GM19372 (cell line): ENCODE measurements around the gene DPY19L3.
A peak's percentile ranks its signal among the peaks of the same experiment; 100 is the strongest.
"Not testable (repeated sequence)": the region's sequence is repeated elsewhere in the genome, so short reads cannot be mapped to it uniquely, and the experiment has no call there.

ENCODE experiments used
- ATAC-seq: cut with Tn5 transposase; IDR thresholded peaks from one replicate; pipeline ENCODE4 v1.9.1; 2021; ENCODE audit warnings: mild to moderate bottlenecking, low read depth, moderate library complexity; ENCODE audit not compliant: unreplicated experiment

The DPY19L3 gene

GRCh38 chr19:32405431-32406160, at the start of gene DPY19L3:
TSS of gene DPY19L3 (plus strand) at chr19:32405770. CDS start at chr19:32408254, 2,484 bp downstream.
- peak; percentile 92 for ATAC-seq

- ATAC-seq = no peak
These were observed 47.9 kb upstream of the DPY19L3 start for GRCh38 chr19:32357720-32358119.

GRCh38 chr19:32358321-32358720, 47.2 kb upstream of the DPY19L3 start:
- no peak for ATAC-seq

- no peak for ATAC-seq
These were observed 46.0 kb upstream of the DPY19L3 start for GRCh38 chr19:32359581-32359980.

GRCh38 chr19:32361574-32362317, 43.8 kb upstream of the DPY19L3 start:
- ATAC-seq = no peak

GRCh38 chr19:32362318-32362691, 43.3 kb upstream of the DPY19L3 start:
- no peak for ATAC-seq

DNA sequence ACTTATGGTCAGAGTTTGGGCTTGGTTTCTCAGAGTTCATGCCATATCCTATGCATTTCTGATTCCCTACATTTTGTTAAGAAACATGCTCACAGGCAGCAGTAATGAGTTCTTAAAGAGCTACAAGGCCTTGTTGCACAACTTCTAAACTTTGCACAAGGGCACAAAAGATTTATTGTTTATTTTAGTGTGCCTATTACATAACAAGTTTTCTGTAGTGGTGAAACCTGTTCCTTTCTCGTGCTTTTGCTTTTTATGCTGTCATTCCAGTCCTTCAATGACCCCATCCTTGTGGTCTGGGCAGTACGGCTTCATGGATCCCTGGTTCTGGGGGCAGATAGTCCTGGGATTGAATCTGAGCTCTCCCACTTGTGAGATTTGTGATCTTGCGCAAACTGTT, 42.4 kb upstream of the DPY19L3 start:
- no peak for ATAC-seq

- no peak for ATAC-seq
These were observed 41.9 kb upstream of the DPY19L3 start for GRCh38 chr19:32363632-32364031.

DNA sequence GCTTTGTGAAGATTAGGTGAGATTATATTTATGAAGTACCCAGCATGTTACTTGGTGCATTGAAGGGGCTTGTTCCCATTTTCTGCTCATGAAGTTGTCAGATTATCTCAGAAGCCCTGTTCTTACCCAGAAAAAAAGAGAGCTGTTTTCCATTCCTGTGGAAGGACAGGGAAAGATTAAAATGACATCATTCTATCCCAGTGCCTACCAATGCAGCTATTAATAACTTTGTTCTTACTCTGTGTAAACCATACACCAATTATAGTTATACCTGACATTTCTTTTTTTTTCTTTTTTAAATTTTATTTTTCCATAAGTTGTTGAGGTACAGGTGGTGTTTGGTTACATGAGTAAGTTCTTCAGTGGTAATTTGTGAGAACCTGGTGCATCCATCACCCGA, 41.5 kb upstream of the DPY19L3 start:
- no peak for ATAC-seq

- ATAC-seq = no peak
These were observed 38.5 kb upstream of the DPY19L3 start for GRCh38 chr19:32367063-32367462.

DNA sequence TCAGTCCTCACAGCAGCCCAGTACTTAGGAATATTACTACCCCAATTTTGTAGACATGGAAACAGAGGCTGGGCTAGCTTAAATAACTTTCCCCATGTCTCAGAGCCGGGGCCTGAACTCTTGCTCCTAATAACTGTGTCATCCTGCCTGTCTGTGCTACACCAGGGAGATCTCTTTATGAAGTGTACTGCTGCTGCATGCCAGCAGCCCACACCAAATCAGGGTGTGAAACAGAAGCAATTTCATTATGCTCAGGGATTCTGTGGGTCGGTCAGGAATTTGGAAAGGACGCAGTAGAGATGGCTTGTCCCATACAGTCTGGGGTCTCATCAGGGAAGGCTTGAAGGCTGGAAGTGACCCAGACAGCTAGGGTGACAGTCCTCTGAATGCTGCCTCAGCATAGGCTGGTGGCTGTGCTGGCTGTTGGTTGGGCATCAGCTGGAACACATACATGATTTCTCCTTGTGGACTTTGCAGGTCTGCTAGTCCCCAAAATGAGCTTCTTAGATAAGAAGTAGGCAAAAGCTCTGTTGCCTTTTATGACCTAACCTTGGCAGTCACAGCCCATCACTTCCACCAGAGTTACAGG, 37.5 kb upstream of the DPY19L3 start:
- no peak for ATAC-seq

DNA sequence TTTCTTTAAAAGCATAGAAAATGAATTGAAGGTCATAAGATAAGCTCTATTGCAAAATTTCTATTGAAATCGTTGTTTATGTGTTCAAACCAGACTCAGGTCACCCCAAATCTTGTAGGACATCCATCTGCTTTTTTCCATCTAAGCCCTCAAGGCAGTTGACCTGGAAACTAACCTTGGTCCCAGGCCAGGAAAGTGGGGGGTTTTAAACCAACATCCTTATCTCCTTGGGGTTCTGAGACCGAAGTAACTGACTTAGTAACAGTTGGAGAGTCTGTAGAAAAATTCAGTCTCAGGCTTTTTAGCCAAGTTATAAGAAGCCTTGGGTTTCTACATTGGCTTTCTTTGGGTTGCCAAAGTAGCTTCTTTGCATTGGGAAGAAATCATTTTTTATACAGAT, 36.8 kb upstream of the DPY19L3 start:
- ATAC-seq = no peak

- no peak for ATAC-seq
These were observed 32.6 kb upstream of the DPY19L3 start for GRCh38 chr19:32372726-32373517.

DNA sequence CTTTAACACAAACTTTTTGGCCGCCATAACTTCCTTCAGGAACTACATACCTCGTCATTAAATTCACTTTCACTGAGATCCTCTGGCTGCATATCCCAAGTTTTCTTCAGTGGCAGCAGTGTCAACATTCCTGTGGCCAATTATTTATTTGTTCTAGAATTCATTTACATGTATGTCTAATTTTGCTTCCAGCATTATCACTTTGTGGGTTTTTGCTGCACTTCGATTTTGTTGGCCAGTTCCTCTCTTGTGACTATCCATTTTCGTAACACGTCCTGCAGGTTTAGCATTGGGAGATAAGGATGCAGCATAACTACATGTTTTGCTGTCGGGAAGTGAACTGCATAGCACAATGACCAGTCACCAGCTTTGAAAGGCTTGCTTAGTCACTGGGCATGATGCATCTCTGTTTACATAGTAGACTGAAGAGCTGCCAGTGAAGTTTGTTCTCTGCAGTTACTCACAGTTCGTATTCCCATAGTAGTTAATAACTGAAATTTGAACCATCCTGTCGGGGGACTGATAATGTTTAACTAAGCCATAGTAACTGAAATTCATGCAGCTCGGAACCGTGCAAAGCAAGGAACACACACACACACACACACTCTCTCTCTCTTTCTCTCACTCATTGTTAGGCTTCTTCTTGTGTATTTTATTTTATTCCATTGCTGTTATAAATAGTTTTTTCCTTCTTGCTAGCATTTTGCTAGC, 31.8 kb upstream of the DPY19L3 start:
- no peak for ATAC-seq

GRCh38 chr19:32374362-32374761, 31.2 kb upstream of the DPY19L3 start:
- not testable (repeated sequence) for ATAC-seq

DNA sequence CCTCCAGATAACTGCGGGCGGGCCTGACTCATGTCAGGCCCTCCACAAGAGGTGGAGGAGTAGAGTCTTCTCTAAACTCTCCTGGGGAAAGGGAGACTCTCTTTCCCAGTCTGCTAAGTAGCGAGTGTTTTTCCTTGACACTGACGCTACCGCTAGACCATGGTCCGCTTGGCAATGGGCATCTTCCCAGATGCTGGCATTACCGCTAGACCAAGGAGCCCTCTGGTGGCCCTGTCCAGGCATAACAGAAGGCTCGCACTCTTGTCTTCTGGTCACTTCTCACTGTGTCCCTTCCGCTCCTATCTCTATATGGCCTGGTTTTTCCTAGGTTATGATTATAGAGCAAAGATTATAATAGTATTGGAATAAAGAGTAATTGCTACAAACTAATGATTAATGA, 28.5 kb upstream of the DPY19L3 start:
- ATAC-seq = not testable (repeated sequence)

GRCh38 chr19:32380269-32380668, 25.3 kb upstream of the DPY19L3 start:
- ATAC-seq = no peak

DNA sequence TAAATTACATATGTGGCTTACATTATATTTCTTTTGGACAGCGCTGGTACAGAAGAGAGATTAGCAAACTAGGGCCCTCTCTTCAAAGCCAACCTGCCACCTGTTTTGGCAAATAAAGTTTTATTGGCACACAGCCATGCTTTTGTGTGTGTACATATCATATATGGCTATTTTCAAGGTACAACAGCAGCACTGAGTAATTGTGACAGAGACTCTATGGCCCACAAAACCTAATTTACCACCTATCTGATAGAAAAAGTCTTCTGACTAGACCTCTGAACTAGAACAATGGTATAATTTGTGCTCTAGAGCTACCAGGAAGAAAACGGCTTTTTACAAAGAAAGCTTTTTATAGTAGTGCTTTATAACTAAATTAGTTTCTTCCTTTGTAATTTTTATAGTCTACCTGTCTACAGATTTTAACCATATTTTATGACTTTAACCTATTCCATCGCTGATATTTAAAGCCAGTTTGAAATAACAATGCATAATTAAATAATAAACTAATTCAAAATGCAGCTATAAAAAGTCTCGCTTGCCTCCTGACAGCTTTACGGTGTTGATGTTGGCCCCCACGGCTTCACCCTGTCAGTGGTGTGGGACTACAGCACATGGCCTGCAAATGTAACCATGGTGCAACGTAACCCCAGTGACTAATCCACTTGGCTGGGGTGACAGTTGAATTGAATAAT, 17.7 kb upstream of the DPY19L3 start:
- ATAC-seq = no peak

GRCh38 chr19:32388393-32388855, 17.1 kb upstream of the DPY19L3 start:
- ATAC-seq = no peak

- ATAC-seq = no peak
These were observed 12.7 kb upstream of the DPY19L3 start for GRCh38 chr19:32392901-32393300.
